Cardiac muscle cell (in vitro differentiated cells and primary cell): ENCODE measurements around the gene PCDH9. TPM values are rescaled to one million over a fixed set of nuclear protein-coding genes. Genes with fewer than 3 reads are reported as not detected.
A peak's percentile ranks its signal among the peaks of the same experiment; 100 is the strongest.

Source experiments
- DNase-seq, 2 donors: peaks; one replicate each; pipeline versions ENCODE4 v3.0.0 to v3.0.0-alpha.2; 2010 to 2017; ENCODE audit warnings: low read depth in 1 of 2, low spot score in 1 of 2
- H3K27ac ChIP-seq: fragments of 200-600 bp; sonication (generic); 2 replicates; pipeline ENCODE4 v1.5.1; 2016
- H3K27me3 ChIP-seq: fragments of 200-600 bp; sonication (generic); 2 replicates; pipeline ENCODE4 v1.6.0; 2016; ENCODE audit warnings: control low read depth
- H3K36me3 ChIP-seq: fragments of 200-600 bp; sonication (generic); 2 replicates; pipeline ENCODE4 v1.5.1; 2016; ENCODE audit warnings: control low read depth
- H3K4me1 ChIP-seq: fragments of 200-600 bp; sonication (generic); 2 replicates; pipeline ENCODE4 v1.8.1; 2017; ENCODE audit warnings: low read depth, mild to moderate bottlenecking, mixed run types
- H3K4me3 ChIP-seq: fragments of 200-600 bp; sonication (generic); 2 replicates; pipeline ENCODE4 v1.5.1; 2016; ENCODE audit warnings: mild to moderate bottlenecking
- H3K9me3 ChIP-seq: fragments of 200-600 bp; sonication (generic); 2 replicates; pipeline ENCODE4 v1.5.1; 2017; ENCODE audit warnings: low read depth, mild to moderate bottlenecking, control low read depth
- polyA plus RNA-seq: library from polyadenylated mRNA; unstranded; fragments of >200 nt; fragmentation: Nextera tagmentation; extraction: Ambion mirVana; gene quantifications from 2 replicates; pipeline ENCODE4 v1.2.1, GENCODE V29; 2016
- total RNA-seq: library from RNA; depleted of rRNA; stranded (reverse); fragments of >200 nt; gene quantifications from 2 replicates; pipeline ENCODE4 v1.2.3, GENCODE V29; 2016
- TF ChIP-seq, protein P1 (sequence below): IDR thresholded peaks from 2 replicates; pipeline ENCODE4 v1.5.1; 2012; ENCODE audit warnings: low read depth, mild to moderate bottlenecking, low read length

The PCDH9 gene
- total and polyA plus RNA-seq, 2 experiments from 2014 or later, result 1.6 to 2.3 TPM

DNA sequence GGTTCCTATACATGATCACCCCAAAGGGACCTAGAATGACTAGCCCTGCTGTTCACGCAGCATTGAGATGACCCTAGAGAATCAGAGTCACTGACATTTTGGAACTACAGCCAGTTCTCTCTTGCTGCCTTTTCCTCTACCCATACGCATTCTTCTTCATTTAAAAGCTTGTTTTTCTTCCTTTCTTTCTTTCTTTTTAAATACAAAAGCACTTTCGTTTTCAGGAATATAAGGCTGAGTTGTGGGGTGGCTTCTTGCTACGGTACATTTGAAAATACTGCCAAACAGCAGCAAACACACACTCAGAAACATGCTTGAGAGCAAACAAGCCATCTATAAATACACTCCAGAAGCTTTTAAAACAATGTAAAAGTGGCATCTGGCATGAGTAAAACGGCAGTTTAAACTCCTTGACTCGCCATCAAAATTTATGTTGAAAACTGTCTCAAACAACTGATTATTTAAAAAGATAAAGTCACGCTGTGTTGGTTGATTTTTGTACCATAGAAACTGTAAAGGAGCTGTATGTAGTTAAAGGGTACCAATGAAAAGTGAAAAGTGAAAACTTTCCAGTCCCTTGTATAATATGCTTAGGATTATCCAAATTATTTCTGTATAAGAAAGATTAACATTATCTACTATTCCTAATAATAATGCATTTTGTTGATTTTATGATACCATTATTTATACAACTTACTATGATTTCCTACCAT is 95.6 kb downstream of the PCDH9 start:
- peak in 1 of 2 donors; percentile 30 for DNase-seq
- H3K27ac ChIP-seq, result no peak overlapping the region
- TF ChIP-seq, protein P1, sequence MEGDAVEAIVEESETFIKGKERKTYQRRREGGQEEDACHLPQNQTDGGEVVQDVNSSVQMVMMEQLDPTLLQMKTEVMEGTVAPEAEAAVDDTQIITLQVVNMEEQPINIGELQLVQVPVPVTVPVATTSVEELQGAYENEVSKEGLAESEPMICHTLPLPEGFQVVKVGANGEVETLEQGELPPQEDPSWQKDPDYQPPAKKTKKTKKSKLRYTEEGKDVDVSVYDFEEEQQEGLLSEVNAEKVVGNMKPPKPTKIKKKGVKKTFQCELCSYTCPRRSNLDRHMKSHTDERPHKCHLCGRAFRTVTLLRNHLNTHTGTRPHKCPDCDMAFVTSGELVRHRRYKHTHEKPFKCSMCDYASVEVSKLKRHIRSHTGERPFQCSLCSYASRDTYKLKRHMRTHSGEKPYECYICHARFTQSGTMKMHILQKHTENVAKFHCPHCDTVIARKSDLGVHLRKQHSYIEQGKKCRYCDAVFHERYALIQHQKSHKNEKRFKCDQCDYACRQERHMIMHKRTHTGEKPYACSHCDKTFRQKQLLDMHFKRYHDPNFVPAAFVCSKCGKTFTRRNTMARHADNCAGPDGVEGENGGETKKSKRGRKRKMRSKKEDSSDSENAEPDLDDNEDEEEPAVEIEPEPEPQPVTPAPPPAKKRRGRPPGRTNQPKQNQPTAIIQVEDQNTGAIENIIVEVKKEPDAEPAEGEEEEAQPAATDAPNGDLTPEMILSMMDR, result no peak
- H3K4me3 ChIP-seq, result no peak overlapping the region
- H3K4me1 ChIP-seq, result peaks cover 29% of the 10 kb centered on the region
- H3K9me3 ChIP-seq, result no peaks in the 10 kb centered on the region
- H3K27me3 ChIP-seq, result no peaks in the 10 kb centered on the region
- H3K36me3 ChIP-seq, result no peaks in the 10 kb centered on the region

DNA sequence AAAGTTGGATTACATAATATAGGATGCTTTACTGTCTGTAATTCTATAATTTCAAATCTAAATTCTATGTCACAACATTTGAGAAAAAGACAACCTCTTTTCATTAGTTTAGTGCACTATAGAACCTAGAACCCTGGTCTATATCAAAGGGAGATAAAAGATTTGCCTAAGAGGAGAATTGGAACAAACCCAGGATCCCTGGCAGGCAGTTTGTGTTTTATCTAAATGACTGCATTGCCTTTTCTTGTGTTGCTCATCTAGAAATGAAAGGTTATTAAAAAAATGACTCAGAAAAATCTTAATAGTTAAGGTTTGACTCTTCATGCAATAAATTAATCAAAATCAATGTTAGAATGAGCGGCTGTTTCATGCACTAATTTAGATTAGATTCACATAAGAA is 96.7 kb downstream of the PCDH9 start:
- DNase-seq, result peak in 1 of 2 donors; percentile 40
- Histone ChIP-seq H3K4me3 (no peak overlapping the region), H3K4me1 (peaks cover 29% of the 10 kb centered on the region), H3K27ac (no peak overlapping the region), H3K27me3 (no peaks in the 10 kb centered on the region), H3K36me3 (no peaks in the 10 kb centered on the region), H3K9me3 (no peaks in the 10 kb centered on the region)
- TF ChIP-seq, protein P1, result no peak

DNA sequence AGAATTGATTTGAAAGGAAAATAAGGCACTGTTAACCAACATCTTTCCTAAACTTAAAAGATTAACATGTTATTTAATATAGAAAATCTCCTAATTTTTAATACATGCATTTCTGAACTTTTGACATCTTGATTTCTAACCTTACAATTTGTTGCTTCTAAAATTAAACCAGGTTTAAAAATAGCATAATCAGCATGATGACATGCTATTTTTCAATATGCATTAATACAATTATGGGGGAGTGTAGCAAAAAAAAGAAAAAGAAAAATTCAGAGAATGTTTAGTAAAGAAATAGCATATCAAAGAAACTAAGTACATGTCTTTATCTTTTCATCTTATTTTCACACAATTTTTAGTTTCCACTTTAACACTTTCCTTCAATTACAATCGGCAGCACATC is 98.7 kb downstream of the PCDH9 start:
- Histone ChIP-seq H3K4me1 (peaks cover 20% of the 10 kb centered on the region), H3K4me3 (no peak overlapping the region), H3K36me3 (no peaks in the 10 kb centered on the region), H3K9me3 (no peaks in the 10 kb centered on the region), H3K27ac (no peak overlapping the region), H3K27me3 (no peaks in the 10 kb centered on the region)
- DNase-seq, result no peak
- TF ChIP-seq, protein P1, result no peak

DNA sequence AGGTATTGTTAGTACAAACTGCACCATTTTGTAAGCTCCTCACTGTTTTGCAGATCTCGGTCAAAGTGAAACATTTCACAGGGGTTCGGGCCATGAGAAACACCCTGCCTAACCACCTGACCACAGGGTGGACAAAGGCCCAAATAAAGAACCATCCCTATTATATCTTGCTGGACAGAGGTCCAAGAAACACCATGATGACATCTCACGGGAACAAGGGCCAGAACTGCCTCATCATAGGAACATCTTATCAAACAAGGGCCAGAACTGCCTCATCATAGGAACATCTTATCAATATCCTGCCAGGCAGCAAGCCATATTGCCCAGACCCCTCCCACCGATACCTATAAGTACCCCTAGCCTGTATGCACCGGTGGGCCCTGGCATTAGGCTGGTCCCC is 99.7 kb downstream of the PCDH9 start:
- no peak for DNase-seq
- H3K27me3 ChIP-seq, result no peaks in the 10 kb centered on the region
- H3K4me1 ChIP-seq, result peaks cover 12% of the 10 kb centered on the region
- no peaks in the 10 kb centered on the region for H3K36me3 ChIP-seq
- H3K9me3 ChIP-seq, result no peaks in the 10 kb centered on the region
- H3K4me3 ChIP-seq, result no peak overlapping the region
- TF ChIP-seq, protein P1, result no peak
- no peak overlapping the region for H3K27ac ChIP-seq

DNA sequence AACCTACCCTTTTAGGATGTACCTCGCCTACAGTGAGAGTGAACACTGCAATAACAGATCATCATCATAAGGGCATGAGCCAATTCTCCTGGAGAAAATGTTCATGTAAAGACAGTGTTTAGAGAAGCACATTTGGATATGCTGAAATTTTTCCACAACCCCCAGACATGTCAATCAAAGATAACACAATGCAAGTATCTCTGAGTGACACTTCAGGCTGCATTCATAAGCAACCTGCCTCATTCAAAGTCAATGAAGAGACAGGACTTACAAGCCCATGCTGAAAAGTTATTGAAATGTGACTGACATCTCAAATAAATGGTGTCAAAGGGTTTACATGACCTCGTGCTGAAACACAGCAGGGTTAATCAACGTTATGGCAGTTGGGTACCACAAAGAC is 102.0 kb downstream of the PCDH9 start:
- Histone ChIP-seq H3K4me3 (no peak overlapping the region), H3K27me3 (no peaks in the 10 kb centered on the region), H3K4me1 (no peaks in the 10 kb centered on the region), H3K36me3 (no peaks in the 10 kb centered on the region), H3K9me3 (no peaks in the 10 kb centered on the region), H3K27ac (no peak overlapping the region)
- TF ChIP-seq, protein P1, result no peak
- no peak for DNase-seq
